ENCODE measurements around the gene SEMA5A.
A peak's percentile ranks its signal among the peaks of the same experiment; 100 is the strongest.

The SEMA5A gene

DNA sequence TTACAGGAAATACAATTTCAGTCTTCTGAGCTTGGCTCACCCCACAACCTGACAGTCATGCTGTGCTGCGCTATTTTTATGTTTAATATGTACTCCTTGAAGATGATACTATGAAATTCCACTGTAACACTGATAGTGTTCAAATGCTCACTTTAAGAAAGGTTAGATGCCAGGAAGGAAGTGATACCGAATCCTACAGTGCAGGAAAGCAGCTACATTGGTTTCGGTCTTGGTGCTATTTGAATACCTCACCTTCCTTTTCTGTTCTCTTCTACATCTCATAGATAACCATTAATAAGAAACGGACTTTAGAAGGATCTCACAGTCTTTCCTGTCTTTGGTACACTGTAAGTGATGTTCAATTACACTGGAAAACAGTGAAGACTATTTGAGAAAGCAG lies 117.6 kb downstream of the SEMA5A start:
- H4K91ac ChIP-seq (ENCODE audit: low read length): no peak overlapping the region
- no peak overlapping the region for H3K27ac ChIP-seq (ENCODE audit: low read length, poor library complexity, severe bottlenecking)
- no peak overlapping the region for H2AK5ac ChIP-seq (ENCODE audit: low read length, severe bottlenecking)
- 100% methylated on average over 2 of the region's 4 CpGs for WGBS
- H2BK15ac ChIP-seq (ENCODE audit: low read depth, poor library complexity, severe bottlenecking): no peak overlapping the region
- H3K18ac ChIP-seq (ENCODE audit: low read depth in 1 of 2, low read length in 2 of 2): no peak overlapping the region
- H3K9me3 ChIP-seq (ENCODE audit: control insufficient read depth, low read length): no peaks in the 10 kb centered on the region
- H3K27me3 ChIP-seq (ENCODE audit: control insufficient read depth in 1 of 2, insufficient read depth in 1 of 2, low read length in 2 of 2): no peaks in the 10 kb centered on the region
- no peak overlapping the region for H2BK5ac ChIP-seq (ENCODE audit: low read depth, low read length, poor library complexity, severe bottlenecking)
- H4K8ac ChIP-seq (ENCODE audit: low read length): no peak overlapping the region
- peaks cover 7% of the 10 kb centered on the region for H3K4me1 ChIP-seq (ENCODE audit: control insufficient read depth, insufficient read depth, low read depth, low read length)
- no peak overlapping the region for H3K14ac ChIP-seq (ENCODE audit: low read length in 2 of 2)
- H2BK12ac ChIP-seq (ENCODE audit: low read length in 2 of 2): no peak overlapping the region
- H3K9ac ChIP-seq (ENCODE audit: low read length): no peak overlapping the region
- H3K23ac ChIP-seq (ENCODE audit: low read length in 2 of 2): no peak overlapping the region
- no peaks in the 10 kb centered on the region for H3K36me3 ChIP-seq (ENCODE audit: control insufficient read depth in 1 of 2, insufficient read depth in 2 of 2, low read depth in 1 of 2, low read length in 2 of 2)
- H3K4ac ChIP-seq (ENCODE audit: low read depth in 1 of 2, low read length in 2 of 2): peak overlapping the region in 1 of 2 experiments; percentile 15
- no peak overlapping the region for H2BK120ac ChIP-seq (ENCODE audit: low read depth, low read length)
- H2AFZ ChIP-seq (ENCODE audit: low read depth, low read length): no peak overlapping the region
- no peak overlapping the region for H3K4me3 ChIP-seq (ENCODE audit: insufficient read depth in 1 of 2, low read depth in 1 of 2, low read length in 2 of 2)
- no peak for DNase-seq
- peaks cover 14% of the 10 kb centered on the region for H3K79me1 ChIP-seq (replicated peaks; ENCODE audit: low read length, poor library complexity, severe bottlenecking)
- no peak overlapping the region for H3K4me2 ChIP-seq (ENCODE audit: low read length, poor library complexity, severe bottlenecking)

DNA sequence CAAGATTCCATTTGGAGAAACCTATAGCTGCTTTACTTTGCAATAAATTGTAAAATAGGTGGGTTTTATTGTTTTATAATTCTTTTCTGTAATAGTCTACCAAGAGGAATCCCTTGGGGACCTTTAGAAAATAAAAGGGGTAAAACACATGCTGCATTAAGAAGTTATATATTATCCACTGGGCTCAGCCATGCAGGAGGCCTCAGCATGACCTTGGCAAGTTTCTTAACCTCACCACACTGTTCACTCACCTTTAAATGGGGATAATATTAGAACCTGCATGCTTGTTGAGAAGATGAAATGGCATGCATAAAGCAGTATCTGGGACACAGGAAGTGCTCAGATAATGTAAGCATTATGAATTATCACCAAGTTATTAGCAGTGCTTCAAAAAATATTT lies 120.2 kb downstream of the SEMA5A start:
- Histone ChIP-seq H3K4me3 (ENCODE audit: insufficient read depth in 1 of 2, low read depth in 1 of 2, low read length in 2 of 2) (no peak overlapping the region), H3K4me2 (ENCODE audit: low read length, poor library complexity, severe bottlenecking) (no peak overlapping the region), H3K27me3 (ENCODE audit: control insufficient read depth in 1 of 2, insufficient read depth in 1 of 2, low read length in 2 of 2) (no peaks in the 10 kb centered on the region), H2AK5ac (ENCODE audit: low read length, severe bottlenecking) (no peak overlapping the region), H3K36me3 (ENCODE audit: control insufficient read depth in 1 of 2, insufficient read depth in 2 of 2, low read depth in 1 of 2, low read length in 2 of 2) (no peaks in the 10 kb centered on the region), H2BK12ac (ENCODE audit: low read length in 2 of 2) (no peak overlapping the region), H2AFZ (ENCODE audit: low read depth, low read length) (no peak overlapping the region), H2BK120ac (ENCODE audit: low read depth, low read length) (no peak overlapping the region), H3K27ac (ENCODE audit: low read length, poor library complexity, severe bottlenecking) (no peak overlapping the region), H4K91ac (ENCODE audit: low read length) (no peak overlapping the region), H4K8ac (ENCODE audit: low read length) (no peak overlapping the region), H3K23ac (ENCODE audit: low read length in 2 of 2) (no peak overlapping the region), H3K79me1 (replicated peaks; ENCODE audit: low read length, poor library complexity, severe bottlenecking) (peaks cover 13% of the 10 kb centered on the region), H2BK5ac (ENCODE audit: low read depth, low read length, poor library complexity, severe bottlenecking) (no peak overlapping the region), H3K9ac (ENCODE audit: low read length) (no peak overlapping the region), H3K9me3 (ENCODE audit: control insufficient read depth, low read length) (no peaks in the 10 kb centered on the region), H2BK15ac (ENCODE audit: low read depth, poor library complexity, severe bottlenecking) (no peak overlapping the region), H3K14ac (ENCODE audit: low read length in 2 of 2) (no peak overlapping the region), H3K4me1 (ENCODE audit: control insufficient read depth, insufficient read depth, low read depth, low read length) (peaks cover 7% of the 10 kb centered on the region), H3K4ac (ENCODE audit: low read depth in 1 of 2, low read length in 2 of 2) (no peak overlapping the region), H3K18ac (ENCODE audit: low read depth in 1 of 2, low read length in 2 of 2) (no peak overlapping the region)
- no peak for DNase-seq

DNA sequence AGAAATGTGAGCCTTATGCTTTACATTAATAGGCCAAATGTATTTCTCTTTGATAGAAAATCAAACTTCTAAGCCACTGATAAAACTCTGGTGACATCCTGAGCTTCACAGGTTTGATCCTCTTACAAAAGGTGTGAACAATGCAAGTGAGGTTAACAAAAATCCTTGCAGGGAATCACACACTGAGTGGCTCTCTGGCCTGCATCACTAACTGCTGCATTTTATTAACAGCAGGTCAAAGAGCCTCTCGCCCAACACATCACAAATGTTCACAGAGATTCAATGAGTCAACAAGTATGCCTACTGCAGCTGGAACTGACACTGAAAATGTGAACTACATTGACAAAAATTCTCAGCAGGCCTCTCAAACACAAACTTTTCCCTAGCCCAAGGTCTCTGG lies 122.3 kb downstream of the SEMA5A start:
- peaks cover 11% of the 10 kb centered on the region for H3K9me3 ChIP-seq (ENCODE audit: control insufficient read depth, low read length)
- WGBS: 32% methylated on average over 1 of the region's 1 CpG
- H2BK120ac ChIP-seq (ENCODE audit: low read depth, low read length): no peak overlapping the region
- H2BK12ac ChIP-seq (ENCODE audit: low read length in 2 of 2): no peak overlapping the region
- H3K4me3 ChIP-seq (ENCODE audit: insufficient read depth in 1 of 2, low read depth in 1 of 2, low read length in 2 of 2): no peak overlapping the region
- H4K8ac ChIP-seq (ENCODE audit: low read length): no peak overlapping the region
- no peak overlapping the region for H3K18ac ChIP-seq (ENCODE audit: low read depth in 1 of 2, low read length in 2 of 2)
- no peak overlapping the region for H2BK5ac ChIP-seq (ENCODE audit: low read depth, low read length, poor library complexity, severe bottlenecking)
- H2AK5ac ChIP-seq (ENCODE audit: low read length, severe bottlenecking): no peak overlapping the region
- H2BK15ac ChIP-seq (ENCODE audit: low read depth, poor library complexity, severe bottlenecking): no peak overlapping the region
- no peak overlapping the region for H3K23ac ChIP-seq (ENCODE audit: low read length in 2 of 2)
- H3K36me3 ChIP-seq (ENCODE audit: control insufficient read depth in 1 of 2, insufficient read depth in 2 of 2, low read depth in 1 of 2, low read length in 2 of 2): peaks cover 0 to 6% of the 10 kb centered on the region in 2 experiments
- H3K4ac ChIP-seq (ENCODE audit: low read depth in 1 of 2, low read length in 2 of 2): no peak overlapping the region
- H3K14ac ChIP-seq (ENCODE audit: low read length in 2 of 2): no peak overlapping the region
- no peak overlapping the region for H2AFZ ChIP-seq (ENCODE audit: low read depth, low read length)
- H3K4me2 ChIP-seq (ENCODE audit: low read length, poor library complexity, severe bottlenecking): peak overlapping the region; percentile 21
- H3K4me1 ChIP-seq (ENCODE audit: control insufficient read depth, insufficient read depth, low read depth, low read length): peaks cover 8% of the 10 kb centered on the region
- H3K27ac ChIP-seq (ENCODE audit: low read length, poor library complexity, severe bottlenecking): peak overlapping the region; percentile 77
- DNase-seq: peak; percentile 53
- H3K79me1 ChIP-seq (replicated peaks; ENCODE audit: low read length, poor library complexity, severe bottlenecking): peaks cover 19% of the 10 kb centered on the region
- H3K27me3 ChIP-seq (ENCODE audit: control insufficient read depth in 1 of 2, insufficient read depth in 1 of 2, low read length in 2 of 2): no peaks in the 10 kb centered on the region
- H3K9ac ChIP-seq (ENCODE audit: low read length): no peak overlapping the region
- no peak overlapping the region for H4K91ac ChIP-seq (ENCODE audit: low read length)

DNA sequence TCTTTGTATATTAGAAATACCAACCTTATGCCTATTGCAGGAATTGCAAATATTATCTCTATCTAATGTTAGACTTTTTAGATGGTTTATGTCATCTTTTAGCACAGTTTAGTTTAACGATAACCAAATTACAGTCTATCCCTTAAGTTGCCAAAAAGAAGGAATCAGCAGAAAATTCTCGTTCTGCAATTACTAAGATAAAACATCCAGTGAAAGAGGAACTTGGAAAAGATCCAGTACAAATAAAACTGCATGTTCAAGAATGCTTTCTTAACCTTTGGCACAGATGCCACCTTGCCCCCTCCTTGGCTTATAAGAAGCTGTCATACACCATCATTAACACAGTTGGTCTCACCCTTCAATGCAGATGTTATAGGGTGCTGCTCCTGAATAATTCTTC lies 124.0 kb downstream of the SEMA5A start:
- no peak overlapping the region for H2BK5ac ChIP-seq (ENCODE audit: low read depth, low read length, poor library complexity, severe bottlenecking)
- no peak overlapping the region for H2BK120ac ChIP-seq (ENCODE audit: low read depth, low read length)
- 70% methylated on average over 2 of the region's 2 CpGs for WGBS
- peaks cover 25% of the 10 kb centered on the region for H3K79me1 ChIP-seq (replicated peaks; ENCODE audit: low read length, poor library complexity, severe bottlenecking)
- H2BK15ac ChIP-seq (ENCODE audit: low read depth, poor library complexity, severe bottlenecking): no peak overlapping the region
- peaks cover 6% of the 10 kb centered on the region for H3K4me1 ChIP-seq (ENCODE audit: control insufficient read depth, insufficient read depth, low read depth, low read length)
- H3K9ac ChIP-seq (ENCODE audit: low read length): no peak overlapping the region
- H3K27me3 ChIP-seq (ENCODE audit: control insufficient read depth in 1 of 2, insufficient read depth in 1 of 2, low read length in 2 of 2): no peaks in the 10 kb centered on the region
- no peak overlapping the region for H3K4me3 ChIP-seq (ENCODE audit: insufficient read depth in 1 of 2, low read depth in 1 of 2, low read length in 2 of 2)
- H2AK5ac ChIP-seq (ENCODE audit: low read length, severe bottlenecking): no peak overlapping the region
- H3K4ac ChIP-seq (ENCODE audit: low read depth in 1 of 2, low read length in 2 of 2): no peak overlapping the region
- no peak overlapping the region for H3K23ac ChIP-seq (ENCODE audit: low read length in 2 of 2)
- no peak overlapping the region for H2BK12ac ChIP-seq (ENCODE audit: low read length in 2 of 2)
- H3K36me3 ChIP-seq (ENCODE audit: control insufficient read depth in 1 of 2, insufficient read depth in 2 of 2, low read depth in 1 of 2, low read length in 2 of 2): peaks cover 0 to 6% of the 10 kb centered on the region in 2 experiments
- no peak overlapping the region for H3K18ac ChIP-seq (ENCODE audit: low read depth in 1 of 2, low read length in 2 of 2)
- no peak overlapping the region for H3K27ac ChIP-seq (ENCODE audit: low read length, poor library complexity, severe bottlenecking)
- no peak overlapping the region for H4K91ac ChIP-seq (ENCODE audit: low read length)
- peaks cover 14% of the 10 kb centered on the region for H3K9me3 ChIP-seq (ENCODE audit: control insufficient read depth, low read length)
- no peak overlapping the region for H3K14ac ChIP-seq (ENCODE audit: low read length in 2 of 2)
- no peak for DNase-seq
- H2AFZ ChIP-seq (ENCODE audit: low read depth, low read length): no peak overlapping the region
- H4K8ac ChIP-seq (ENCODE audit: low read length): no peak overlapping the region
- H3K4me2 ChIP-seq (ENCODE audit: low read length, poor library complexity, severe bottlenecking): no peak overlapping the region

Data from mesenchymal stem cell (in vitro differentiated cells and primary cell).